Rectal smooth muscle tissue (tissue), 1 donor: ENCODE measurements around the gene MRI1.
"Not testable (repeated sequence)": the region's sequence is repeated elsewhere in the genome, so short reads cannot be mapped to it uniquely, and the experiment has no call there.

Source experiments
- H3K27ac ChIP-seq: one replicate; pipeline ENCODE4 v1.7.0; 2013; ENCODE audit warnings: low read depth, low read length, inconsistent platforms
- H3K27me3 ChIP-seq: one replicate; pipeline ENCODE4 v1.7.0; 2013; ENCODE audit warnings: low read length; ENCODE audit not compliant: control insufficient read depth, insufficient read depth
- H3K36me3 ChIP-seq: one replicate; pipeline ENCODE4 v1.7.0; 2013; ENCODE audit warnings: low read length; ENCODE audit not compliant: control insufficient read depth, insufficient read depth
- H3K4me1 ChIP-seq: one replicate; pipeline ENCODE4 v1.7.0; 2013; ENCODE audit warnings: low read length; ENCODE audit not compliant: control insufficient read depth, insufficient read depth
- H3K4me3 ChIP-seq: one replicate; pipeline ENCODE4 v1.7.0; 2013; ENCODE audit warnings: low read length
- H3K9ac ChIP-seq: one replicate; pipeline ENCODE4 v1.7.0; 2013; ENCODE audit warnings: low read length

The MRI1 gene

DNA sequence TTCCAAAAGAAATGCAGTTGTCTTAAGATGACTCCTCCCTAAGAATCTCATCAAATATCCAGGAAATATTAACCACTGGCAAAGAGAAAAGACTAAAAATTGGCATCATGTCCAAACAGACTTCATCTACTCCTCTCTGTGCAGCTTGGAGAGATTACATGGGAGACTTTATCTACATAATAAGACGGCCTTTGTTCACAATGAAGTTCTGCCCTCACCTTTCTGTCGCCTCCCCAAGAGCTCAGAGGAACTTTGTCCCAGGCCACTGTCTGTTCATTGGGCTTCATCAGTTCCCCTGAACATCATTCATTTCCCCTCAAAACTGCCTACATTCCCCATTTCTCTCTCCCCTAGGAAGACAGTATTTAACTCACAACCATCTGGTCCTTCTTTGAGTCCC lies 22.4 kb upstream of the MRI1 start:
- H3K36me3 ChIP-seq = no peaks in the 10 kb centered on the region
- H3K4me3 ChIP-seq = no peak overlapping the region
- no peak overlapping the region for H3K27ac ChIP-seq
- no peaks in the 10 kb centered on the region for H3K27me3 ChIP-seq
- H3K9ac ChIP-seq = no peak overlapping the region
- H3K4me1 ChIP-seq = no peaks in the 10 kb centered on the region

DNA sequence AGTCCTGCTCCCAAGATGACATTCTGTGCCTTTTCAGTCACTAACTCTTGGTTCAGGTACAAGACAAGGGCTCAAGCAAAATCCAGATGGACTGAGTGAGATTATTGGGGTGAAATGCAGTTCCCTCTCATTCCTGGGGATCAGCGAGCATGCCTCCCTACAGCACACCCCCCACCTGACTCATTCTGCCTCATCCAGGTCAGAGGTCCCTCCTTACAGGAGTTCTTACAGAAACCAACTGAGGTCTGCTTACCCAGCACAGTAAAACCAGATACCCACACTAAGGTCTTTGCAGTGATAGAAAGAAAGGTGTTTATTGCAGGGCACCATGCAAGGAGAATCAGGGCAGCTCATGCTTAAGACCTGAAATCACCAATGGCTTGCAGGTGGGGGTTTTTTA lies 21.6 kb upstream of the MRI1 start:
- Histone ChIP-seq H3K27ac (no peak overlapping the region), H3K4me1 (no peaks in the 10 kb centered on the region), H3K27me3 (no peaks in the 10 kb centered on the region), H3K36me3 (no peaks in the 10 kb centered on the region), H3K9ac (no peak overlapping the region), H3K4me3 (no peak overlapping the region)

DNA sequence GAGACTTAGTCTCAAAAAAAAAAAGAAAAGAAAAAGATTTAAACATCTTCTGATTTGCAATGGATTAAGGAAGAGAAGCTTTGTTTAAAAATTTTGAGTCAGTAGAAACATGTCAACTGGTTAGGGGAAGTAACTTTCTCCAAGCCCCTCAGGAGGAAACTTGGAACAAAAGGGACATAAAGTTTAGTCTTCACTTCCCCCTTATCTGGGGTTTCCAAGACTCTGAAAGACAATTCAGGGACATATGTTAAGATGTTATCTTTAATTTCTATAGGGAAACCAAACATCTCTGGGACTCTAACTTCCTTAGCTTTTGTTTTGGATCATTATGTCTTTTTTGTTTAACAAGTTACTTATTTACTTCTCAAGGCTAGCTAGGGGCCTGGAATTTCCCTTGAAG lies 20.1 kb upstream of the MRI1 start:
- H3K4me1 ChIP-seq = peaks cover 6% of the 10 kb centered on the region
- no peaks in the 10 kb centered on the region for H3K27me3 ChIP-seq
- H3K27ac ChIP-seq = no peak overlapping the region
- no peak overlapping the region for H3K4me3 ChIP-seq
- H3K9ac ChIP-seq = no peak overlapping the region
- H3K36me3 ChIP-seq = no peaks in the 10 kb centered on the region

DNA sequence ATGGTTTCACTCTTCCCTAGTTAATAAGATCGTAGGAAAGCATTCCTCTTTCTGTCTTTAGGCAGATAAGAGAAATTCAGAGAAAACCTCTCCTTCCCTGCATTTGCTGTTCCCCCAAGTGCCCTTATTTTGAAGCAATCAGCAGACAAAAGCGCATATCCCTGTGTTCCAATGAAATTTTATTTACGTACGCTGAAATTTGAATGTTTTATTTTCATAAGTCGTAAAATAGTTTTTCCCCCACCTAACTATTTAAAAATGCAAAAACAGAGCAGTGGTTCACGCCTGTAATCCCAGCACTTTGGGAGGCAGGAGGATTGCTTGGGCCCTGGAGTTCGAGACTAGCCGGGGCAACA lies 17.2 kb upstream of the MRI1 start:
- no peak overlapping the region for H3K27ac ChIP-seq
- H3K9ac ChIP-seq = no peak overlapping the region
- H3K4me1 ChIP-seq = peaks cover 6% of the 10 kb centered on the region
- H3K27me3 ChIP-seq = no peaks in the 10 kb centered on the region
- peak overlapping the region; percentile 84 for H3K4me3 ChIP-seq
- peaks cover 3% of the 10 kb centered on the region for H3K36me3 ChIP-seq

DNA sequence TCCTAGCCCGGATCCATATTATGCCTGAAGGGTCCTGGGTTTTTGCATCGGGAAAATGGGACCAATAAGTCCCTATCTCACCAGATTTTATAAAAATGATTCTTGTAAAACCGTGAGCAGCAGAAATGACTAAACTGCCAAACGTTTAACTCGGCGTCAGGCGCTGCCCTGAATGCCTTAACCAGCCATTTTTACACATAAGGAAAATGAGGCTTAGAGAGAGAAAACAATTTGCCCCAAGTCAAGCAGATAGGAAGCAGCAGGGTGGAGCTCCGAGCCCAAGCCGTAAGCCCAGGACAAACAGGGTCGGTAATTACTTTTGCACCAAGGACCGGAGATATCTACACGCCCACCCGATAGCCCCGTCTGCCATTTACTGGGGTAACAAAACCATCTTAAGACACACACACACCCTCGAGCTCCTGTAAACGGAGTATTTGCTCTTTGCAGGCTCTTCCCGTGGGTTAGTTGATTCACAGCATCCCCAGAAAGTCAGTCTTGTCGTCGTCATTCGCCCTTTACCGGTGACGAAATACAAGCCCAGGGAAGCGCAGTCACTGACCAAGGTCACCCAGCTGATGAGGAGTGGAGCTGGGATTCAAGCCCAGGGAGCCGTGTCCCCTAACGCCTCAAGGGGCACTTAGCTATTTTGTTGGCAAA lies 16.0 kb upstream of the MRI1 start:
- H3K9ac ChIP-seq = peak overlapping the region; percentile 92
- H3K27me3 ChIP-seq = no peaks in the 10 kb centered on the region
- H3K4me1 ChIP-seq = peaks cover 6% of the 10 kb centered on the region
- peaks cover 6% of the 10 kb centered on the region for H3K36me3 ChIP-seq
- peak overlapping the region; percentile 83 for H3K27ac ChIP-seq
- peak overlapping the region; percentile 84 for H3K4me3 ChIP-seq

DNA sequence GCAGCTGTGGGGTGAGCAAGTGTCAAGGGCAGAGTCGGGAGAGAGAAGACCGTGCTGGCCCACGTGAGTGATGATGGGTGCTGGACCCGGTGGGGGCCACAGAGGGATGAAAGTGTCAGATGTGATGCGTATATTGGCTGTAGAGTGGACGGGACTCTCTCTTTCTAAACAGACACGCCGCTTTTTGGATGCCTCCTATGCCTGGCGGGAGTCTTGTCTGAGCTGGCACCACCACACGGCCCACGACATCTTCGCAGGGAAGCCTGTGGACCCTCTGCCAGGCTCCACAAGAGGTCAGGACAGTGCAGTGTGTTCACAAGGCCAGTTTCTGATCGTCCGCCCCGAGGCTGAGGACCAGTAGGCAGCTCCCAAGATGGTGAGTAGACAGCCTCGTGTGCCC lies 12.9 kb upstream of the MRI1 start:
- Histone ChIP-seq H3K27ac (no peak overlapping the region), H3K9ac (no peak overlapping the region), H3K4me1 (peaks cover 6% of the 10 kb centered on the region), H3K4me3 (no peak overlapping the region), H3K36me3 (peaks cover 23% of the 10 kb centered on the region), H3K27me3 (no peaks in the 10 kb centered on the region)

DNA sequence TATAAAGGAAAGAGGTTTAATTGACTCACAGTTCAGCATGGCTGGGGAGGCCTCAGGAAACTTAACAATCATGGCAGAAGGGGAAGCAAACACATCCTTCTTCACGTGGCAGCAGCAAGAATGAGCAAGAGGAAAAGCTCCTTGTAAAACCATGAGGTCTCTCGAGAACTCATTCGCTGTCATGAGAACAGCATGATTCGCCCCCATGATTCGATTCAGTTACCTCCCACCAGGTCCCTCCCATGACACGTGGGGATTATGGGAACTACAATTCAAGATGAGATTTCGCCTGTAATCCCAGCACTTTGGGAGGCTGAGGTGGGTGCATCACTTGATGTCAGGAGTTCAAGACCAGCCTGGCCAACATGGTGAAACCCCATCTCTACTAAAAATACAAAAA lies 10.7 kb upstream of the MRI1 start:
- not testable (repeated sequence) for H3K4me3 ChIP-seq, H3K9ac ChIP-seq, H3K27me3 ChIP-seq, H3K4me1 ChIP-seq, H3K27ac ChIP-seq
- H3K36me3 ChIP-seq = peaks cover 39% of the 10 kb centered on the region

DNA sequence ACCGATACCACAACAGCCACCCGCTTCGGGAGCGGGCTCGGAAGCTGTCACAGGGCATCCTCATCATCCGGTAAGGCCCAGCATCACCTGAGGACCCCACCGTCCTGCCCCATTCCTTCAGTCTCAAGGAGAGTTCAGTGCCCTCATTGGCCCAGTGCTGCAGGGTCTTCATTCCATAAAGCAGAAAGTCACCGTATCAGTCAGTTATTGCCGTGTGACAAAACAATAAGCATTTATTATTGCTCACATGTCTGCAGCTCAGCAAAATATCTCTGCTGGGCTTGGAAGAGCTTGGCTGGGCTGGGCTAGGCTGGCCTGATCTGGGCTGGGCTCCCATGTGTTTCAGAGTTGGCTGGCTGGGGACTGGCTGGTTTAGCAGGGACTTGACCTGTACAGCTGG lies 8.1 kb upstream of the MRI1 start:
- Histone ChIP-seq H3K36me3 (peaks cover 52% of the 10 kb centered on the region), H3K4me1 (no peaks in the 10 kb centered on the region), H3K27ac (no peak overlapping the region), H3K27me3 (no peaks in the 10 kb centered on the region), H3K4me3 (no peak overlapping the region), H3K9ac (no peak overlapping the region)

DNA sequence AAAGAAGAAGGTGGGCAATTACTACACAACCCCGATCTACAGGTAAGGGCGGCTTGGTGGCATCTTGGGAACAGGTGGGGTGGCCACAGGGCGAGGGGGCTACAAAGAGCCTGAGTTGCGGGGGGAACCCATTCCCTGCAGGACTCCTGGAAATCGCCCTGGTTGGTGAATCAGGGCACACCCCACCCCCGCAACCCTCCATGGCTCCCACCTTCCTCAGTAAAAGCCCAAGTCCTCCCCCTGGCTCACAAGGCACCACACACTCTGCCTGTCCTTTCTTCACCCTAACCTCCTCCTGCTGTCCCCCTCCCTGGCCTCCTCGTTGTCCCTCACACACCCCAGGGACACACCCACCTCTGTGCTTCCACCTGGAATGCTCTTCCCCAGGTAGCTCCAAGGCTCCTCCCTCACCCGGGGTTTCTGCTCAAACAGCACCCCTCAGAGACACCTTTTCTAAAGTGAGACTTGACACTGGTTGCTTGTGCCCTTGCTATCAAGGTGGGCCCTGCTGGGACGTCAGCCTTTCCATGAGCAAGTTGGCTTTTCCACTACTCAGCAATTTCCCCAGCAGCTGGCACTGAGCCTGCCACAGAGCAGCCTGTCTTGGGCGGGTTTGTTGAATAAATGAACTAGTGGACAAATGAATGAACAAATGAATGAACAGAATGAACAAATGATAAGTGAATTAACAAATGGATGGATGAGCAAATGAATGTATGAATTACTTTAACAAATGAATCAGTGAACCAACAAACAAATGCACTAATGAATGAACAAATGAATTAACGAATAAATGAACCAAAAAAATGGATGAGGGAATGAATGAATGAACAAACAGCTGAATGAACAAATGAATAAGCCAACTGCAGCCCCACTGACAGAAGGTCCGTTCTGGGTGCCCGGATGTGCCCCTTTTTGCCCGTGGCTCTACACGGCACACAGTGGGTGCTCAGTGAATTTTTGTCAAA lies 6.2 kb upstream of the MRI1 start:
- Histone ChIP-seq H3K4me1 (no peaks in the 10 kb centered on the region), H3K9ac (no peak overlapping the region), H3K4me3 (no peak overlapping the region), H3K27ac (no peak overlapping the region), H3K36me3 (peaks cover 51% of the 10 kb centered on the region), H3K27me3 (no peaks in the 10 kb centered on the region)

DNA sequence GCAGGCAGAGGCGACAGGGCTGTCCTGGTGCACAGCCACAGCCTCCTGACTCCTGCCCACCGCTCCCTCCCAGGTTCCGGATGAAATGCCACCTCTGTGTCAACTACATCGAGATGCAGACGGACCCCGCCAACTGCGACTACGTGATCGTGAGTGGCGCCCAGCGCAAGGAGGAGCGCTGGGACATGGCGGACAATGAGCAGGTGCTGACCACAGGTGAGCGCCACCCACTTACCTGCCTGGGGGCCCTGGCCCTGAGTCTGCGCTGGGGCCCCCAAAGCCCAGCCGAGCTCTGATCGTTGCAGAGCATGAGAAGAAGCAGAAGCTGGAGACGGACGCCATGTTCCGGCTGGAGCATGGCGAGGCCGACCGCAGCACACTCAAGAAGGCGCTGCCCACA lies 5.5 kb upstream of the MRI1 start:
- H3K9ac ChIP-seq = no peak overlapping the region
- H3K4me1 ChIP-seq = no peaks in the 10 kb centered on the region
- H3K27ac ChIP-seq = no peak overlapping the region
- peaks cover 51% of the 10 kb centered on the region for H3K36me3 ChIP-seq
- no peak overlapping the region for H3K4me3 ChIP-seq
- no peaks in the 10 kb centered on the region for H3K27me3 ChIP-seq

DNA sequence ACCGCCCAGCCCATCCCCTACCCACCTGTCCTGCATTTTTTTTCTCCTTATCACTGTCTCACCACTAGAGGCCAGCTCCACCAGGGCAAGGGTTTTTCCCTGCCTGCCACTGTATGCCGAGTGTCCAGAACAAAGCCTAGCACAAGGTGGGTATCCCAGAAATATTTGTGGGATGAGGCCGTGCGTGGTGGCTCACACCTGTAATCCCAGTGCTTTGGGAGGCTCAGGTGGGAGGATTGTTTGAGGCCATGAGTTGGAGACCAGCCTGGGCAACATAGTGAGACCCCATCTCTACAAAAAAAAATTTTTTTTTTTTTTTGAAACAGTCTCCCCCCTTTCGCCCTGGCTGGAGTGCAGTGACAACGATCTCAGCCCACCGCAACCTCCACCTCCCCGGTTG lies 2.9 kb upstream of the MRI1 start:
- Histone ChIP-seq H3K4me1 (peaks cover 5% of the 10 kb centered on the region), H3K27me3 (no peaks in the 10 kb centered on the region), H3K27ac (no peak overlapping the region), H3K9ac (no peak overlapping the region), H3K4me3 (no peak overlapping the region), H3K36me3 (peaks cover 34% of the 10 kb centered on the region)

DNA sequence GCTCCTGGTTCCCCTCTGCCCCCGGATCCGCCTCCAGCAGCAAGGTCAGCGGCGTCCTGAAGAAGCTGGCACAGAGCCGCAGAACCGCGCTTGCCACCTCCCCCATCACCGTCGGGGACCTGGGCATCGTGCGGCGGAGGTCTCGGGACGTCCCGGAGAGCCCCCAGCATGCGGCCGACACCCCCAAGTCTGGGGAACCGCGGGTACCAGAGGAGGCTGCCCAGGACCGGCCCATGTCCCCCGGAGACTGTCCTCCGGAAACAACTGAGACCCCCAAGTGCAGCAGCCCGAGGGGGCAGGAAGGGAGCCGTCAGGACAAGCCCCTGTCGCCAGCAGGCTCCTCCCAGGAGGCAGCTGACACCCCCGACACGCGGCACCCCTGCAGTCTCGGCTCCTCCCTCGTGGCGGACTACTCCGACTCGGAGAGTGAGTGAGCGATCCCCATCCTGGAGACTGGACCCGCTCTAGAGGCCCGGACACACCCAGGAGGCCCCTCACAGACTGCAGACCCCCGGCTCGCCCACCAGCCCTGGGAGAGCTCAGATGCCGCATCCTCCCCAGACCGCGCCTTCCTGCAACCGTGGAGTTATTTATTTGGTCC lies 1.6 kb upstream of the MRI1 start:
- no peak overlapping the region for H3K9ac ChIP-seq
- no peak overlapping the region for H3K4me3 ChIP-seq
- H3K4me1 ChIP-seq = peaks cover 5% of the 10 kb centered on the region
- H3K36me3 ChIP-seq = peaks cover 24% of the 10 kb centered on the region
- H3K27me3 ChIP-seq = no peaks in the 10 kb centered on the region
- no peak overlapping the region for H3K27ac ChIP-seq
